C4-2B (cell line): ENCODE results near the gene SNX8.

Experiments
- ZFX ChIP-seq: fragments of 450-650 bp; IDR thresholded peaks from 2 replicates; pipeline ENCODE4 v1.6.1; 2017
- TF ChIP-seq, protein P1 (sequence below): fragments of 450-650 bp; conservative IDR thresholded peaks from 2 replicates; pipeline ENCODE4 v1.5.1; 2017; ENCODE audit warnings: mild to moderate bottlenecking

DNA sequence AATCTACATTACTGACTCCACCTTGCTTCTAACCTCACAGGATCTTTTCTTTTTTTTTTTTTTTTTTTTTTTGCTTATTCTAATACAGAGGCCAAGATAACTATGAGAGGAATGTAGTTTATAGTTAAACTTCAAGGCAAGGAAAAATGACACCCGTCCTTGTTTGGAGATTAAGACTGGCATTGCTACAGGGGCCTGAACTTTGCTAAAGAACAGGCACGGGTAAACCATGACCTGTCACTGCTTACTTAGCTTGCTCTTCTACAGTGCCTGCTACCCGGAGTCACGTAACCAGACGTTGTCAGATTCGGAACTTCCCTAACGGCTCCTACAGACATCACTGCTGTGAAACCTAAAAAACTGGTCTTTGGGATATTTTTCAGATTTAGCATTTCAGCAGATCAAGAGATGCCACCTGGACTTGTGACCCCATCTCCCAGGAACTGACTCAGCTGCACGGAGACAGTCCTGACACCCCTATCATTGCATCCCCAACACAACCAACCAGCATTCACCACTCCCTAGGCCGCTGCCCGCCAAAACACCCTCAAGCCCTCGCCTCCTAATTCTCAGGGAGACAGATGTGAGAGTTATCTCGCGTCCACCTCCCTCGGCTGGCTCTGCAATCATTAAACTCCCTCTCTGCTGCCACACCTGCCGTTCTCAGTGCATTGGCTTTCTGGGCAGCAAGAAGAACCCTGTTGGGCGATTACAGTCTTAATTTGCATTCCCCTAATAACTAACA, 109.0 kb downstream of the SNX8 start:
- TF ChIP-seq, protein P1, sequence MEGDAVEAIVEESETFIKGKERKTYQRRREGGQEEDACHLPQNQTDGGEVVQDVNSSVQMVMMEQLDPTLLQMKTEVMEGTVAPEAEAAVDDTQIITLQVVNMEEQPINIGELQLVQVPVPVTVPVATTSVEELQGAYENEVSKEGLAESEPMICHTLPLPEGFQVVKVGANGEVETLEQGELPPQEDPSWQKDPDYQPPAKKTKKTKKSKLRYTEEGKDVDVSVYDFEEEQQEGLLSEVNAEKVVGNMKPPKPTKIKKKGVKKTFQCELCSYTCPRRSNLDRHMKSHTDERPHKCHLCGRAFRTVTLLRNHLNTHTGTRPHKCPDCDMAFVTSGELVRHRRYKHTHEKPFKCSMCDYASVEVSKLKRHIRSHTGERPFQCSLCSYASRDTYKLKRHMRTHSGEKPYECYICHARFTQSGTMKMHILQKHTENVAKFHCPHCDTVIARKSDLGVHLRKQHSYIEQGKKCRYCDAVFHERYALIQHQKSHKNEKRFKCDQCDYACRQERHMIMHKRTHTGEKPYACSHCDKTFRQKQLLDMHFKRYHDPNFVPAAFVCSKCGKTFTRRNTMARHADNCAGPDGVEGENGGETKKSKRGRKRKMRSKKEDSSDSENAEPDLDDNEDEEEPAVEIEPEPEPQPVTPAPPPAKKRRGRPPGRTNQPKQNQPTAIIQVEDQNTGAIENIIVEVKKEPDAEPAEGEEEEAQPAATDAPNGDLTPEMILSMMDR, result no peak
- TF ChIP-seq ZFX, result no peak
